LNCaP clone FGC (cell line): ENCODE data around the gene KPNA5.
"Not testable (repeated sequence)": the region's sequence is repeated elsewhere in the genome, so short reads cannot be mapped to it uniquely, and the experiment has no call there.

Experiments
- DNase-seq: peaks from one replicate; pipeline ENCODE4 v3.0.0-alpha.2; 2011; ENCODE audit warnings: low read depth
- H3K4me3 ChIP-seq: 2 replicates; pipeline ENCODE4 v1.5.1; 2011; ENCODE audit warnings: mild to moderate bottlenecking, low read depth, low read length, control low read depth
- CTCF ChIP-seq: IDR thresholded peaks from 2 replicates; pipeline ENCODE4 v1.5.1; 2012; ENCODE audit warnings: mild to moderate bottlenecking; ENCODE audit not compliant: control insufficient read depth, insufficient read depth; ENCODE audit errors: extremely low read depth

Gene KPNA5

GRCh38 chr6:116661594-116661993, 19.4 kb upstream of the KPNA5 start:
- no peak overlapping the region for H3K4me3 ChIP-seq
- TF ChIP-seq CTCF = no peak
- no peak for DNase-seq

GRCh38 chr6:116662202-116662601, 18.8 kb upstream of the KPNA5 start:
- H3K4me3 ChIP-seq = no peak overlapping the region
- no peak for TF ChIP-seq CTCF

GRCh38 chr6:116663308-116663707, 17.7 kb upstream of the KPNA5 start:
- H3K4me3 ChIP-seq = no peak overlapping the region
- TF ChIP-seq CTCF = no peak
- no peak for DNase-seq

More at GRCh38 chr6:116662202-116662601, 18.8 kb upstream of the KPNA5 start:
- no peak for DNase-seq

- not testable (repeated sequence) for H3K4me3 ChIP-seq
These were observed 16.8 kb upstream of the KPNA5 start for GRCh38 chr6:116664169-116664568.

GRCh38 chr6:116665464-116665863, 15.5 kb upstream of the KPNA5 start:
- no peak for DNase-seq
- no peak for TF ChIP-seq CTCF
- H3K4me3 ChIP-seq = no peak overlapping the region

More at GRCh38 chr6:116664169-116664568, 16.8 kb upstream of the KPNA5 start:
- DNase-seq = not testable (repeated sequence)

- TF ChIP-seq CTCF = no peak
- DNase-seq = no peak
- no peak overlapping the region for H3K4me3 ChIP-seq
These were observed 14.1 kb upstream of the KPNA5 start for GRCh38 chr6:116666869-116667268.

GRCh38 chr6:116667623-116668022, 13.4 kb upstream of the KPNA5 start:
- TF ChIP-seq CTCF = no peak
- no peak for DNase-seq
- peak overlapping the region; percentile 73 for H3K4me3 ChIP-seq
